Caki2 (cell line): ENCODE data around the gene TEAD1. TPM values are rescaled to one million over a fixed set of nuclear protein-coding genes. Genes with fewer than 3 reads are reported as not detected.
A peak's percentile ranks its signal among the peaks of the same experiment; 100 is the strongest.

ENCODE experiments used
- DNase-seq: peaks from one replicate; pipeline ENCODE4 v3.0.0-alpha.2; 2015; ENCODE audit warnings: low read depth
- in situ Hi-C: cut with HindIII; loops from 2 replicates; pipeline ENCODE4 v1.10.0; 2016; ENCODE audit warnings: low sequenced_read_pairs, low pct_unique_long_range_greater_than_20kb, mixed read lengths
- total RNA-seq: library from RNA; depleted of rRNA; stranded (reverse); fragments of >200 nt; shearing (Covaris generic); gene quantifications from 2 replicates; pipeline ENCODE4 v1.2.3, GENCODE V29; 2014; ENCODE audit warnings: low replicate concordance

The TEAD1 gene
- total RNA-seq, 1 experiment from 2014 or later, result 26.0 TPM

DNA sequence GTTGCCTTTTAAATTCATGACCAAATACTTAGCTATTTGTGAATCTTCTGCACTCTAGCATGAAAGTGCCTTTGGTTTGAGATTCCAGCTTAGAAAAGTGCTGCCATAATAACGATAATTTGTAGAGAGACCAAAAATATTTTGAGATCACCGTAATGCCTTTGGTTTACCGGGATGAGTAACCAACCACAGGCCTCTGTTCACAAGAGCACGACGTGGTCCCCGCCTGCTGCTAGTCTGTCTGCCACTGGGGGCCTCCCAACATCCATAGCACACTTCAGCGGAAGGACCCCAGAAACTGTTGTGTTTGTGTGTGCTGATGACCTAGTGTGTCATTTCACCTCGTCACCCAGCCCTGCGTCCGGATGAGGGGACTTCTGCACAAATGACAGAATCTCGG is 267.9 kb downstream of the TEAD1 start:
- in situ Hi-C loops, result no loop called here
- DNase-seq, result no peak

- in situ Hi-C loops, result no loop called here
- DNase-seq, result no peak
Observed at GRCh38 chr11:12943311-12943710, 269.1 kb downstream of the TEAD1 start.

- no peak for DNase-seq
- in situ Hi-C loops, result no loop called here
Observed at GRCh38 chr11:12944889-12945288, 270.7 kb downstream of the TEAD1 start.

DNA sequence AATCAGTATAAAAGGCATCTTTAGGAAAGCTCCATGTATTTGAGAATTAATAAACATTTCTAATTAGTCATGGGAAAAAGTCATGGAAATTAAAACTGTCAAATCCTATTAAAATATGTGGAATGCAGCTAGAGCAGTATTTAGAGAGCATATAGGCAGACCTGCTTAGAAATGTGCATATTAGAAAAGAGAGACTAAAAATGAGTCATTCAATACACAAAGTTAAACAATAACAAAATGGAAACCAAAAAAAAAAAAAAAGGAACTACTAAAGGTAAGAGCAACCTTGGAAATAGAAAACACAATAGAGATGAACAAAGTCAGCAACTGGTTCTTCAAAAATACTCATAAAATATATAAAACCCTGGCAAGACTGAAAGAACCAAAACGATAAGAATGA is 275.2 kb downstream of the TEAD1 start:
- DNase-seq, result no peak
- in situ Hi-C loops, result no loop called here

DNA sequence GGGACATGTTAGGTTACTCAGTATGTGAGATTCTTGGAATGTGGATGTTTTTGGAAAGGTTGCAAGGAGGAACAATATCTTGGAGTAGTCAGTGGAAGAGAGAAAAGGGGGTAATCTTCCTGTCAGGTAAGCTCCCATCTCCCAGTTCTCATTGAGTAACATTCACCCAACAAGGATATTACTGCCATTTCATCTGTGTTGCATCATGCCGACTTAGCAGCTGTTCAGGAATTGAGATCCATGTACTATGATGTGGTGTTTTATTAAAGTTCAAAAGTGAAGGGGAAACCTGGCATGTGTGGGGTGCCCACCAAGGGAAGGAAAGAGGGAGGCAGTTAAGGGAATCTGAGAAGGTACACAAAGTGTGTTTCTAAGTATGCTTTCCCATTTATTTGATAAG is 276.4 kb downstream of the TEAD1 start:
- DNase-seq, result no peak
- in situ Hi-C loops, result no loop called here

DNA sequence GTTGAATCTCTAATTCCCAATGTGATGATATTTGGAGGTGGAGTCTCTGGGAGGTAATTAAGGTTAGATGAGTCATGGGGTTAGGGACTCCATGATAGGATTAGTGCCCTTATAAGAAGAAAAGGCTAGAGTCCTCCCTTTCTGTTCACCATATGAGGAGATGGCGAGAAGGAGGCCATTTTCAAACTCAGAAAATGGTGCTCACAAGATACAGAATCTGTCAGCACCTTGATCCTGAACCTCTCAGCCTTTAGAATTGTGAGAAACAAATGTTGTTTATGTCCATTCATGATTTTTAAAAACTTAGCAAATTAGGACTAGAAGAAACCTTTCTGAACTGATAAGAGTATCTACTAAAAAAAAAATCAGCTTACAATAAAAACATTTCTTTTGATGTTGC is 277.2 kb downstream of the TEAD1 start:
- no peak for DNase-seq
- in situ Hi-C loops, result no loop called here

DNA sequence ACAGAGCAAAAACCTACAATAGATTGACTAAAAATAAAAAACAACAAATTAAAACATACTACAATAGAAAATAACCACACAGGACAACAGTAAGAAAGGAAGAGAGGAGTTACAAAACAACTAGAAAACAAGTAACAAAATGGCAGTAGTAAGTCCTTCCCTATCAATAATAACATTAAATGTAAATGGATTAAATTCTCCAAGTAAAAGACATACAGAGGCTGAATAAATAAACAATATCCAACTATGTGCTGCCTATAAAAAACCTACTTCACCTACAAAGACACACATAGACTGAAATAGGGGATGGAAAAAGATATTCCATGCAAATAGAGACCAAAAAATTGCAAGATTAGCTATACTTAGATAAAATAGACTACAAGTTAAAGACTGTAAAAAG is 277.9 kb downstream of the TEAD1 start:
- DNase-seq, result no peak
- in situ Hi-C loops, result no loop called here

- in situ Hi-C loops, result no loop called here
Observed at GRCh38 chr11:12958986-12959385, 284.8 kb downstream of the TEAD1 start.

GRCh38 chr11:12961615-12962014 is 287.4 kb downstream of the TEAD1 start:
- no peak for DNase-seq
- in situ Hi-C loops, result no loop called here

More at GRCh38 chr11:12958986-12959385, 284.8 kb downstream of the TEAD1 start:
- DNase-seq, result no peak

- in situ Hi-C loops, result no loop called here
- no peak for DNase-seq
Observed at GRCh38 chr11:12962306-12962705, 288.1 kb downstream of the TEAD1 start.

GRCh38 chr11:12963051-12963450 is 288.8 kb downstream of the TEAD1 start:
- DNase-seq, result no peak
- in situ Hi-C loops, result no loop called here

- in situ Hi-C loops, result no loop called here
- peak; percentile 52 for DNase-seq
Observed at GRCh38 chr11:12963792-12964536, 289.7 kb downstream of the TEAD1 start.

DNA sequence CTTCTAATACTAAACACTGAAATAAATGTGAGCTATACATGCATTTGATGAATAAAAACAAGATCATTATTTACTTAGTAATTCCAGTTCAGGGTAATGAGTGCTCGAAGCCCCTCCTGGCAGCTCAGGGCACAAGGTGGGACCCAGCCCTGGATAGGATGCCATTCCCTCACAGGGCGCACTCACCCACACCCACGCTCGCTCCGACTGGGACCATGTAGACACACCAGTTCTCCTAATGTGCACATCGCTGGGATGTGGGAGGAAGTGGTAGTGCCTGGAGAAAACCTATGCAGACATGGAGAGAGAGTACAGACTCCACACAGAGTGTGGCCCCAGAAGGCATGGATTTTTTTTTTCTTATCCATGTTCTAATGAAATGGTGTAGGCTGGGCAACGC is 290.4 kb downstream of the TEAD1 start:
- in situ Hi-C loops, result no loop called here

DNA sequence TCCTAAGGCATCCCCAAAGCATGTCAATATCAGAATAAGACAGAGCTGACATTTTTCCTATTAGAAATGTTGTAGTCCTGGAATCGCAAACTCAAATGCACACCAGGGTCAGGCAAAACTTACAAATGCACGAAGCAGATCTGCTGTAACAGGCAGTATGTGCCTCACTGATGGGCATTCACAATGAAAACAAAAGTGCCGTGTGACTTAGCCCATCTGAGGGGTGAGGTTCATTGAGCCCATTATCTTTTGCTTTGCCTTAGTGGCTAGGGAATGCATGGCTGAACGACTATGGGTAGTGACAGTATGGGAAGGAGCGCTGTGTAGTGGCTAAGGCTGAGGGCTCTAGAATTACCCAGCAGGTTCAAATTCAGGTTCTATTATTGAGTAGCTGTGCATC is 291.8 kb downstream of the TEAD1 start:
- no peak for DNase-seq
- in situ Hi-C loops, result no loop called here

More for the DNA sequence above, 290.4 kb downstream of the TEAD1 start:
- DNase-seq, result no peak

DNA sequence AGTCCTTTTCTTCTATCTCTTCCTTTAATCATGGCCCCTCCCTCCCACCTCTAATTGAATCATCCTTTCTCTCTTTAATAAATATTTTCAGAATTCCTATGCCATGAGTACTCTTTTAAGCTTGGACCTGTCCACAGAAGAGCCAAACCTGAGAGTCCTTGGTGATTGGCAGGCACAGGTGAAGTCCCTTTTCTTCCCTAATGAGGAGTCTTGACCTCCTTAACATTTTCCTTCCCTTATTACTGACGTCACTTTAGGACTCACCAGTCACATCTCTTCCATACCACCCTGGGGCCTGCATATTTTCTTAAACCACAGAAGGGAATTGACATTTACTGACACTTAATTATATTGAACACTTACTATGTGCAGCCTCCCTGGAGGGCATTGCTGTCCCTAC is 293.9 kb downstream of the TEAD1 start:
- in situ Hi-C loops, result no loop called here
- peak; percentile 79 for DNase-seq

DNA sequence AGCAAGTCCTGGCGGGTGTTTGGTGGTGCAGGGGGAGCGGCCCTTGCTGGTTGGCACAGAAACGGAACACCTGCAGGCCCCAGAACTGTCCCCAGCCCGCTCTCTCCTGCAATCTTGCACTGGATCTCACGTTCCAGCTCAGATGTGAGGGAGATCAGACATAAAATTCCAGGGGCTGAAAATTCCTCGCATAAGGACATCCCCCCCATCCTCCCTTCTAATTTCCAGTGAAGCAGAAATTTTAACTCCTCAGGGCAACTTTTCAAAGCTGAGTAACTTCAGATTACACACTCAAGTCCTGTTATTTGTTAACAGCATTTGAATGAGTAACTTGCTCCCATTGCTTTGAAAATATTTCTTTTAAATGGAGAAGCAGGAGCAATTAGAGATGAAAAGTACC is 294.6 kb downstream of the TEAD1 start:
- DNase-seq, result peak; percentile 83
- in situ Hi-C loops, result no loop called here

DNA sequence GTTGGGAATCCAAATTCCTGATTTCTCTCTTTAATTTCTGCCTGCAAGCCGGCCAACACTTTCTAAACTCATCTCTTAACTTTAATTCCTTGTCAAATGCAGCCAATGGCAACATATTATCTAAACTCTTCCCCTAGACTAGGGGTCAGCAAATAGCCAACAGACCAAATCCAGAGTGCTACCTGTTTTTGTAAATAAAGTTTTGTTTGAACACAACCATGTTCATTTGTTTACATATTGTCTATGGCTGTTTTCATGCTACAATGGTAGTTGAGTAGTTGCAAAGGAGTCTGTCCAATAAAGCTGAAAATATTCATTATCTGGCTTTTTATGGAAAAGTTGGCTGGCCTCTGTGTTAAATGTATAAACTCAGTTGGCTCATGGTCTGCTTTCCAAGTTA is 297.7 kb downstream of the TEAD1 start:
- in situ Hi-C loops, result no loop called here
- DNase-seq, result no peak

GRCh38 chr11:12973528-12974181 is 299.4 kb downstream of the TEAD1 start:
- DNase-seq, result no peak
- in situ Hi-C loops, result no loop called here

GRCh38 chr11:12975195-12975594 is 301.0 kb downstream of the TEAD1 start:
- in situ Hi-C loops, result no loop called here
- no peak for DNase-seq
